ENCODE data around the gene GAS7. TPM values are rescaled to one million over a fixed set of nuclear protein-coding genes. Genes with fewer than 3 reads are reported as not detected.
A peak's percentile ranks its signal among the peaks of the same experiment; 100 is the strongest.

Gene GAS7
- total RNA-seq, 1 donor from 2014 or later, result 2.0 TPM

DNA sequence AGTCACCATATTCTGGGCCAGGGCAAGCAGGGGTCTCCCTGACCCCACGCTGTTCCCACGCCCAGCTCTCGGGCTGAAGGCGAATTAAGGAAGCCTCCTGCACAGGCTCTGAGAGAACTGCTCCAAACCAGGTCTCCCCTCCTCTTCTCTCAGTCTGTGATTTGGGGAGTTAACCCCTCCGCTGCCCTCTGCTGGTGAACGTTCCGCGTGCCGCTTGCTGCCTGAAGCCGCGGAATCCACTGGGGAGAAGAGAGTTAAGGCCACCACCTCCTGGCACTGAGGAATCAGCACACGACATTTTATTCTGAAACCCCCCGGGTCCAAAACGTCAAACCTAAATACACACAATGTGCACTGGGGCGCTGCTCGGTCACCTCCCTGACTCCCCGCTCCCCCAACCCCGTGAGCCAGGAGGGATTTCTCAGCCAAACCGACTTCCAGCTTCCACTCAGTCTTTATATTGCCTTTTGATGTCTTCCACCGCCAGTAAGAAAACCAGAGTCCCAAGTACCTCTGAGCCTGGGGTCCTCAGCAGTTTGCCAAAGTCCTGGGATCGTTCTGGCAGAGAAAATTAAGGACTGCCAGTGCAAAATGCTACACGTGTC lies 238.9 kb downstream of the GAS7 start:
- TF ChIP-seq, protein P1, sequence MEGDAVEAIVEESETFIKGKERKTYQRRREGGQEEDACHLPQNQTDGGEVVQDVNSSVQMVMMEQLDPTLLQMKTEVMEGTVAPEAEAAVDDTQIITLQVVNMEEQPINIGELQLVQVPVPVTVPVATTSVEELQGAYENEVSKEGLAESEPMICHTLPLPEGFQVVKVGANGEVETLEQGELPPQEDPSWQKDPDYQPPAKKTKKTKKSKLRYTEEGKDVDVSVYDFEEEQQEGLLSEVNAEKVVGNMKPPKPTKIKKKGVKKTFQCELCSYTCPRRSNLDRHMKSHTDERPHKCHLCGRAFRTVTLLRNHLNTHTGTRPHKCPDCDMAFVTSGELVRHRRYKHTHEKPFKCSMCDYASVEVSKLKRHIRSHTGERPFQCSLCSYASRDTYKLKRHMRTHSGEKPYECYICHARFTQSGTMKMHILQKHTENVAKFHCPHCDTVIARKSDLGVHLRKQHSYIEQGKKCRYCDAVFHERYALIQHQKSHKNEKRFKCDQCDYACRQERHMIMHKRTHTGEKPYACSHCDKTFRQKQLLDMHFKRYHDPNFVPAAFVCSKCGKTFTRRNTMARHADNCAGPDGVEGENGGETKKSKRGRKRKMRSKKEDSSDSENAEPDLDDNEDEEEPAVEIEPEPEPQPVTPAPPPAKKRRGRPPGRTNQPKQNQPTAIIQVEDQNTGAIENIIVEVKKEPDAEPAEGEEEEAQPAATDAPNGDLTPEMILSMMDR (IDR thresholded peaks at IDR 0.05; ENCODE audit: partially characterized antibody, unreplicated experiment), result peak; percentile 63
- H3K27ac Mint-ChIP-seq (ENCODE audit: unreplicated experiment), result no peak overlapping the region
- peak; percentile 86 for DNase-seq
- peak overlapping the region; percentile 46 for H3K4me3 Mint-ChIP-seq (ENCODE audit: unreplicated experiment)
- no peaks in the 10 kb centered on the region for H3K9me3 Mint-ChIP-seq (ENCODE audit: unreplicated experiment)
- H3K27me3 Mint-ChIP-seq (ENCODE audit: unreplicated experiment), result peaks cover 6% of the 10 kb centered on the region
- H3K36me3 Mint-ChIP-seq (ENCODE audit: unreplicated experiment), result no peaks in the 10 kb centered on the region
- H3K4me1 Mint-ChIP-seq (ENCODE audit: low read depth, unreplicated experiment), result peaks cover 12% of the 10 kb centered on the region

DNA sequence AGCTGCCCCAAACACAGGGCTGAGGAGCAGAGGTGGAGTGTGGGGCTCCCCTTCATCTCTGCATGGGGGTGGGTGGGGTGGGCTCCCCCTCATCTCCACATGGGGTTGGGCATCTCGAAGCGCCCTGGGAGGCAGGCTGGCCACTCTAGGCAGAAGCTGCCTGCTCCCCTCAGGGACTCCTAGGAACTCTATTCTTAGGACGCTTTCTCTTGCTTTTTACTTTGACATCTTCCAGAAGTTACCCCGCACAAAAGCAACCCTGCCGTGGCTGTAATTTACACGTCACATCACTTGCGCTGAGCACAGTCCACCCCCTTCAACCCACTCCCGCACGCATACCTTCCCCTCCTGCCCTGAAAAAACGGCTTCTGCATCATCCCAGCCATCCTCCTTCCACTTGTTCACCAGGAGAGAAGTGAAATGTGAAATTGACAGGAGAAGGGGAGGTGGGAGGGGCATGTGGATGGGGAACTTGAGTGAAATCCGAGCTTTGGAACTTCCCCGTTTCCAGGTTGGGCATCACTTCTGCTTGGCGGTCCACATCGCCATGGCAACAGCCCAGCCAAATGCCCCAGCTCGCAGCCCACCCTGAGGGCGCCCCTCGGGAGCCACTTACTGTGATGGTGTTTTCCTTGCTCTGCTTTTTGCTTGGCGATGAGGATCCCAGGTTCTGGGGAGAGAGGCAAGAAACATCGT lies 239.7 kb downstream of the GAS7 start:
- Mint-ChIP-seq H3K27me3 (ENCODE audit: unreplicated experiment) (peaks cover 6% of the 10 kb centered on the region), H3K4me1 (ENCODE audit: low read depth, unreplicated experiment) (peaks cover 12% of the 10 kb centered on the region), H3K27ac (ENCODE audit: unreplicated experiment) (no peak overlapping the region), H3K4me3 (ENCODE audit: unreplicated experiment) (peak overlapping the region; percentile 46), H3K9me3 (ENCODE audit: unreplicated experiment) (no peaks in the 10 kb centered on the region), H3K36me3 (ENCODE audit: unreplicated experiment) (no peaks in the 10 kb centered on the region)
- TF ChIP-seq, protein P1 (IDR thresholded peaks at IDR 0.05; ENCODE audit: partially characterized antibody, unreplicated experiment), result no peak
- peak; percentile 54 for DNase-seq

DNA sequence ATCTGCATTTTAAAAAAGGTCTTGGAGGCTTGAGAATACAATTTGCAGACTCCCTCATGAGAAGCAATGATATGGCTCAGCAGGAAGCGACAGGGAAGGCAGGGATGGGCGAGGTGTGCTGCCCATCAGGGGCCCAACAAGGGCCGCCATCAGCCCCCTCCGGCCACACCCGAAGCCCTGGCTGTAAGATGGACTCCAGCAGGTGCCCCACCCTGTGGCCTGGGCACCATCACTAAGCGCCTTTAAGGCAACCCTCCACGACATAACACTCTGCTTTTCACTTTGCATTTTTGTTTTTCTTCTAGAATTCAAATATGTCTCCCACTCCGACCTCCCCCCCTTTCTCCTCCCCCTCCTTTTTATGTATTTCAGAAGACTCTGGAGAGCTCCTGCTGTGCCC lies 241.2 kb downstream of the GAS7 start:
- no peaks in the 10 kb centered on the region for H3K9me3 Mint-ChIP-seq (ENCODE audit: unreplicated experiment)
- no peak for DNase-seq
- H3K27me3 Mint-ChIP-seq (ENCODE audit: unreplicated experiment), result peaks cover 6% of the 10 kb centered on the region
- no peak overlapping the region for H3K4me3 Mint-ChIP-seq (ENCODE audit: unreplicated experiment)
- no peak overlapping the region for H3K27ac Mint-ChIP-seq (ENCODE audit: unreplicated experiment)
- peaks cover 12% of the 10 kb centered on the region for H3K4me1 Mint-ChIP-seq (ENCODE audit: low read depth, unreplicated experiment)
- no peaks in the 10 kb centered on the region for H3K36me3 Mint-ChIP-seq (ENCODE audit: unreplicated experiment)
- TF ChIP-seq, protein P1 (IDR thresholded peaks at IDR 0.05; ENCODE audit: partially characterized antibody, unreplicated experiment), result no peak

DNA sequence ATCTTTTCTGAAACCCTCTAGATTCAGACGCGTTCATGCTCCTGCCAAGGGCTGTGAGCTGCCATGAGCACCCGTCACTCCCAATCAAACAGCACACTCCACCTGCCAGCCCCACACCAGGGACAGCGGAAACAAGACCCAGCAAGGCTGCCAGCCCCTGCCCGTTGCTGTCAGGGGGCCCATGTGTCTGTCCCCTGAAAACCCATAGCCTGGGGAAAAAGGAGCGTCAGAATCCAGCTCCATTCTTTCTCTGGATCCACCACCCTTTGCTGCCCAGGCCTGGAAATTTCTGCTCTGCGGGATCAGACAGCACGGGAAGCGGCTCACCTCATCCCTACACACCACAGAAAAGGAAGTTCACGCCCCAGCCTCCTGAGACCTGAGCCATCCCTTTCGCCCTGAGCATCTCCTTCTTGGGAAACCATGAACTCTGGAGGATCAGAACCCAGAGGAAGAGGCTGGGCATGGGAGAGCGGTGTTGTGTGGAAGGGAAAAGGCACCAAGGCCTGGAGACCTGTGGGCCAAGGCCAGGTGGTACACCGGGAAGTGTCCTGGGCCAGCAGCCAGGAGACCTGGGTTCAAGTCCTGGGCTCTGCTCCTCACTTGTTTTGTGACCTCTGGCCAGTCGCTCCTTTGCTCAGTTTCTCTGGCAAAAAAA lies 241.8 kb downstream of the GAS7 start:
- no peak for DNase-seq
- Mint-ChIP-seq H3K4me1 (ENCODE audit: low read depth, unreplicated experiment) (peaks cover 12% of the 10 kb centered on the region), H3K27ac (ENCODE audit: unreplicated experiment) (no peak overlapping the region), H3K27me3 (ENCODE audit: unreplicated experiment) (peaks cover 6% of the 10 kb centered on the region), H3K4me3 (ENCODE audit: unreplicated experiment) (no peak overlapping the region), H3K9me3 (ENCODE audit: unreplicated experiment) (no peaks in the 10 kb centered on the region), H3K36me3 (ENCODE audit: unreplicated experiment) (no peaks in the 10 kb centered on the region)
- TF ChIP-seq, protein P1 (IDR thresholded peaks at IDR 0.05; ENCODE audit: partially characterized antibody, unreplicated experiment), result no peak

DNA sequence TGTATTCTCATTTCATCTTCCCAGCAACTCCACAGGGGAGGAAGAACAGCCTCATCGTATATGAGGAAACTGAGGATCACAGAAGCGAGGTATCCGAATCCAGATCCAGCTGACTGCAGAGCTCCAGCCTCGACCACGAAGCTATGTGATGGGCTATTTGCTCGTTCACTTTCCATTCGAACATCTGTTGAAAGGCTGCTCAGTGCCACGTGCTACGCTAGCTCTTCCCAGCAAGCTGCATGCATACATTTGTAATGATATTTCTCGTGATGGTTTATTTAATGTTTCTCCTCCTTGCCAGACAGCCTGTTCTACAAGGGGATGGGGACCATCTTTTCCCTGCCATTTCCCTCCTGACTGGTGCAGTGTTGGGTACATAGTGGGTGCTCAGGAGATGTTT lies 244.9 kb downstream of the GAS7 start:
- no peak for DNase-seq
- Mint-ChIP-seq H3K9me3 (ENCODE audit: unreplicated experiment) (no peaks in the 10 kb centered on the region), H3K27me3 (ENCODE audit: unreplicated experiment) (peaks cover 6% of the 10 kb centered on the region), H3K4me1 (ENCODE audit: low read depth, unreplicated experiment) (no peaks in the 10 kb centered on the region), H3K27ac (ENCODE audit: unreplicated experiment) (no peak overlapping the region), H3K4me3 (ENCODE audit: unreplicated experiment) (no peak overlapping the region), H3K36me3 (ENCODE audit: unreplicated experiment) (no peaks in the 10 kb centered on the region)
- TF ChIP-seq, protein P1 (IDR thresholded peaks at IDR 0.05; ENCODE audit: partially characterized antibody, unreplicated experiment), result no peak

Data from glutamatergic neuron (in vitro differentiated cells).